Measurements from ENCODE around the gene DCTN4. TPM values are rescaled to one million over a fixed set of nuclear protein-coding genes. Genes with fewer than 3 reads are reported as not detected.

DCTN4 gene
- total RNA-seq, 1 experiment from 2014 or later: 43.9 TPM

DNA sequence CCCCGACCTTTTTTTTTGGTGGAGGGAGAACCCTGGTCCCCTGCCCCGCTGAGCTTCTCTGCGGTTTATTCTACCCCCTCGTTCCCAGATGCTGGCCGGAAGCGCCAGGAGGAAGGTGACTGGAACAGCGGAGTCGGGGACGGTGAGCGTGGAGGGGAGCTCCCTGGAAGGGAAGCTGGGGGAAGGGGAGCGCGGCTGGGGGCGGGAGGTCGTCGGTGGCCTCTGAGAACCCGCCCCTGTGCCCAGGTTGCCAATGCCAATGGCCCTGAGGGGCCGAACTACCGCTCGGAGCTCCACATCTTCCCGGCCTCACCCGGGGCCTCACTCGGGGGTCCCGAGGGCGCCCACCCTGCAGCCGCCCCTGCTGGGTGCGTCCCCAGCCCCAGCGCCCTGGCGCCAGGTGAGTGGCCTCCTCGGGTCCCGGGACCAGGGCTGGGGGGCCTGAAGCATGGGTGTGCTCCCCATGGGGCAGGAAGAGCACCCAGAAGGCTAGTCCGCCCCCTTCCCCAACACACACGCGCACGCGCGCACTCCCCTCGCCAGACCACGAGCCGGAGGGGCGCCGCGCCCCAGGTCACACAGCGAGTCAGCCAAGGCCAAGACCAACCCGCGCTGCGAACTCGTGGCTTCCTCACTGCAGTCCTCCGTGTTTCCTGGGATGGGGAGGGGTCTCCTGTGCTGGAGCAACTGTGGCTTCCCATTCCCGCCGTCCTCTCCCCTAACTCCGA is 87.1 kb downstream of the DCTN4 start (continued):
- TF ChIP-seq KAT7 (CRISPR knock-in tag; IDR thresholded peaks at IDR 0.05; ENCODE audit: borderline replicate concordance): peak; percentile 58; the same call in 1 of the 2 replicates
- 0 out of 2 replicates have a peak, but pooled peaks have one; percentile 38 for TF ChIP-seq CREM (CRISPR knock-in tag; IDR thresholded peaks at IDR 0.05)
- TF ChIP-seq, protein P1, sequence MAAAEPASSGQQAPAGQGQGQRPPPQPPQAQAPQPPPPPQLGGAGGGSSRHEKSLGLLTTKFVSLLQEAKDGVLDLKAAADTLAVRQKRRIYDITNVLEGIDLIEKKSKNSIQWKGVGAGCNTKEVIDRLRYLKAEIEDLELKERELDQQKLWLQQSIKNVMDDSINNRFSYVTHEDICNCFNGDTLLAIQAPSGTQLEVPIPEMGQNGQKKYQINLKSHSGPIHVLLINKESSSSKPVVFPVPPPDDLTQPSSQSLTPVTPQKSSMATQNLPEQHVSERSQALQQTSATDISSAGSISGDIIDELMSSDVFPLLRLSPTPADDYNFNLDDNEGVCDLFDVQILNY (CRISPR knock-in tag; IDR thresholded peaks at IDR 0.05): peak; percentile 46; the same call in 1 of the 2 replicates
- TF ChIP-seq E2F1 (CRISPR knock-in tag; IDR thresholded peaks at IDR 0.05): no peak
- peak; percentile 54; the same call in 1 of the 2 replicates for TF ChIP-seq ZNF263 (CRISPR knock-in tag; IDR thresholded peaks at IDR 0.05; ENCODE audit: low read depth)

- peak overlapping the region; percentile 24 for H3K27ac Mint-ChIP-seq
- peaks cover 3% of the 10 kb centered on the region; the same call in 1 of the 2 replicates for H3K9me3 Mint-ChIP-seq
- no peaks in the 10 kb centered on the region for H3K27me3 Mint-ChIP-seq (ENCODE audit: low read depth)
- CTCF ChIA-PET: interaction anchor here (0.8 to 4.2 kb wide), 11 partner anchors 11 to 221 kb away, joined by 3 to 31 read pairs (median 5); partner anchors contain the start of genes DCTN4, MYOZ3, RBM22 and RPS14
- POLR2A ChIA-PET: interaction anchor here (0.6 to 4.3 kb wide), 4 partner anchors 8 to 258 kb away, joined by 3 to 26 read pairs (median 3); partner anchors contain the start of genes CD74, MYOZ3 and RBM22
- ATAC-seq: no peak
- no peak for DNase-seq (ENCODE audit: low spot score)
- H3K4me3 Mint-ChIP-seq: peak overlapping the region; percentile 84
- TF ChIP-seq SOX15 (CRISPR knock-in tag; IDR thresholded peaks at IDR 0.05): no peak
- no peak for TF ChIP-seq HMGA2 (CRISPR knock-in tag; IDR thresholded peaks at IDR 0.05)
- TF ChIP-seq, protein P2, sequence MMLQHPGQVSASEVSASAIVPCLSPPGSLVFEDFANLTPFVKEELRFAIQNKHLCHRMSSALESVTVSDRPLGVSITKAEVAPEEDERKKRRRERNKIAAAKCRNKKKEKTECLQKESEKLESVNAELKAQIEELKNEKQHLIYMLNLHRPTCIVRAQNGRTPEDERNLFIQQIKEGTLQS (CRISPR knock-in tag; conservative IDR thresholded peaks at IDR 0.05): no peak
- TF ChIP-seq AFF4 (CRISPR knock-in tag; IDR thresholded peaks at IDR 0.05; ENCODE audit: borderline replicate concordance): no peak
- H3K4me1 Mint-ChIP-seq: peaks cover 31% of the 10 kb centered on the region
- H3K36me3 Mint-ChIP-seq: peaks cover 4% of the 10 kb centered on the region
Observed at GRCh38 chr5:150670948-150671310, 87.9 kb downstream of the DCTN4 start.

DNA sequence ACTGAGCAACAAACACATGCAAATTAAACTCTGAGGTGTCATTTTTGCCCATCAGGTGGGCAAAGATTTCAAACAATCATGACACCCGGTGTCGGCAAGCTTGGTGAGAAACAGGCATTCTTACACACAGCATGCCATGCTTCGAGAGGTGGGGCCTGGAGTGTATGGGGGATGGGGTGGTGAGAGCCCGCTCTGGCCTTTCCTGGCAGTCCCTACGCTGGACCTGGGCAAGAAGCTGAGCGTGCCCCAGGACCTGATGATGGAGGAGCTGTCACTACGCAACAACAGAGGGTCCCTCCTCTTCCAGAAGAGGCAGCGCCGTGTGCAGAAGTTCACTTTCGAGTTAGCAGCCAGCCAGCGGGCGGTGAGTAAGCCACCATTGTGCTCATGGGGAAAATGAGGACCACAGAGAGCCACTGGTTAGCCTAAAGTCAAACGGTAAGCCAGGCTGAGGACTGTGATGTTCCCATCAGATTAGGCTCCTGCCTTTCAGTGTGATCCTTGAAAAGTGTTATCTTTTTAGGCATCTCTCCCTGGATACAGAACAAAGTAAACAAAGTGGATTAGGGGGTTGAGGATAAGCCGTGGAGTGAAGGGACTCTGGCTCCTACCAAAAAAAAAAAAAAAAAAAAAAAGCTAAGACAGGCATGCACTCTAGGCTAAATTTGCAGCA is 88.4 kb downstream of the DCTN4 start:
- H3K9me3 Mint-ChIP-seq: peaks cover 3% of the 10 kb centered on the region; the same call in 1 of the 2 replicates
- DNase-seq (ENCODE audit: low spot score): no peak
- no peak for ATAC-seq
- H3K27ac Mint-ChIP-seq: peak overlapping the region; percentile 68
- H3K36me3 Mint-ChIP-seq: peaks cover 4% of the 10 kb centered on the region
- peak overlapping the region; percentile 84 for H3K4me3 Mint-ChIP-seq
- POLR2A ChIA-PET: interaction anchor here (0.6 to 4.3 kb wide), 3 partner anchors 9 to 258 kb away, joined by 3 to 26 read pairs (median 3); partner anchors contain the start of genes CD74, MYOZ3 and RBM22
- no peaks in the 10 kb centered on the region for H3K27me3 Mint-ChIP-seq (ENCODE audit: low read depth)
- peaks cover 31% of the 10 kb centered on the region for H3K4me1 Mint-ChIP-seq
- CTCF ChIA-PET: interaction anchor here (0.8 to 4.2 kb wide), 7 partner anchors 14 to 211 kb away, joined by 3 to 31 read pairs (median 5); partner anchors contain the start of gene RBM22
- TF ChIP-seq FOXP4 (CRISPR knock-in tag; IDR thresholded peaks at IDR 0.05) (0 out of 2 replicates have a peak, but pooled peaks have one; percentile 30), E2F1 (CRISPR knock-in tag; IDR thresholded peaks at IDR 0.05) (no peak), SP1 (CRISPR knock-in tag; conservative IDR thresholded peaks at IDR 0.05) (0 out of 2 replicates have a peak, but pooled peaks have one; percentile 31), TEAD1 (CRISPR knock-in tag; IDR thresholded peaks at IDR 0.05) (0 out of 2 replicates have a peak, but pooled peaks have one; percentile 36), JAZF1 (CRISPR knock-in tag; IDR thresholded peaks at IDR 0.05) (no peak), MXD4 (CRISPR knock-in tag; IDR thresholded peaks at IDR 0.05; ENCODE audit: borderline replicate concordance) (no peak), AFF4 (CRISPR knock-in tag; IDR thresholded peaks at IDR 0.05; ENCODE audit: borderline replicate concordance) (no peak)

All from WTC11 (cell line).